GM12891 (cell line): Measurements from ENCODE around the gene LPO.

Source experiments
- PAX5 ChIP-seq: IDR thresholded peaks from 2 replicates; pipeline ENCODE4 v1.6.1; 2011; ENCODE audit warnings: low read length, moderate library complexity, mild to moderate bottlenecking; ENCODE audit not compliant: insufficient read depth, severe bottlenecking
- POLR2A ChIP-seq: IDR thresholded peaks from 2 replicates; pipeline ENCODE4 v1.6.1; 2011; ENCODE audit warnings: low read depth, low read length, control low read depth
- POLR2AphosphoS5 ChIP-seq: IDR thresholded peaks from 2 replicates; pipeline ENCODE4 v1.6.1; 2011; ENCODE audit warnings: low read depth, low read length, control low read depth
- SPI1 ChIP-seq: IDR thresholded peaks from 2 replicates; pipeline ENCODE4 v1.6.1; 2011; ENCODE audit warnings: low read depth, low read length, control low read depth

DNA sequence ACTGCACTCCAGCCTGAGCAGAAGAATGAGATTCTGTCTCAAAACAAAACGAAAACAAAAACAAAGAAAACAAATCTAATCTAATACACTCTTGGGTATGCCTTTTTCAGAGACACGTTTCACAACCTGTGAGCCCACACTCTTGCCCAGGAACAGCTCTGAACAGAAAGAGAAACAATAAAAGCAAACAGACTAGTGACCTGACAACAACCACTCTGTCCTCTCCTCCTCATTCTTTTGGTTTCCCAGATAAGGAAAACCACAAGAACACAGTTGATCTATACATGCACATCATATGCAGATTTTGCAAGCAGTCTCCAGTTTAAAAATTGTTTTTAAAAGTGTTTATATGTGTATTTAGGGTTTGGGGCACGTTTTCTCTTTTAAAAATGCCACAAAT lies 20.6 kb upstream of the LPO start:
- TF ChIP-seq POLR2AphosphoS5: no peak
- no peak for TF ChIP-seq PAX5
- TF ChIP-seq POLR2A: no peak
- no peak for TF ChIP-seq SPI1
